Lower leg skin (tissue), 4 donors: ENCODE measurements around the gene RRP36. TPM values are rescaled to one million over a fixed set of nuclear protein-coding genes. Genes with fewer than 3 reads are reported as not detected.

Experiments used
- DNase-seq, 2 donors: peaks; one replicate each; pipeline ENCODE4 v3.0.0-alpha.2; 2019; ENCODE audit warnings: low spot score in 2 of 2
- H3K4me3 ChIP-seq: fragments of 200-600 bp; sonication (generic); 2 replicates; pipeline ENCODE4 v1.5.1; 2017; ENCODE audit warnings: mild to moderate bottlenecking, low read depth; ENCODE audit not compliant: poor library complexity, severe bottlenecking
- CTCF ChIP-seq, 3 donors: fragments of 450-650 bp; IDR thresholded peaks; one replicate each; pipeline ENCODE4 v1.5.1; 2016; ENCODE audit warnings: antibody characterized with exemption in 3 of 3, mild to moderate bottlenecking in 3 of 3, moderate library complexity in 2 of 3
- POLR2A ChIP-seq, 2 donors: fragments of 450-650 bp; IDR thresholded peaks; one replicate each; pipeline ENCODE4 v1.6.1; 2016 to 2017; ENCODE audit warnings: antibody characterized with exemption in 2 of 2, mild to moderate bottlenecking in 1 of 2, moderate library complexity in 1 of 2
- WGBS, 2 donors: methylation state at CpG; one replicate each; pipeline ENCODE4 v1.1.5; 2018; 5-methylcytosine and 5-hydroxymethylcytosine counted together
- intact Hi-C: fragments of 100-400 bp; cut with DNase I; formaldehyde crosslinking; loops from one replicate; pipeline ENCODE4 v1.15.0; 2023; ENCODE audit warnings: low total_unique reads
- total RNA-seq, 4 donors: library from RNA; depleted of rRNA; stranded (reverse); fragments of >200 nt; gene quantifications; one replicate each; pipeline ENCODE4 v1.1.0, GENCODE V29; 2016

The RRP36 gene
- total RNA-seq, 4 donors from 2014 or later, result 38.5 to 61.9 (median 56.7) TPM

GRCh38 chr6:43016943-43017334 is 4.5 kb upstream of the RRP36 start:
- no peak overlapping the region for H3K4me3 ChIP-seq
- intact Hi-C loops, result no loop called here

GRCh38 chr6:43019152-43019551 is 2.3 kb upstream of the RRP36 start:
- no peak for TF ChIP-seq CTCF (IDR thresholded peaks at IDR 0.05)
- TF ChIP-seq POLR2A (IDR thresholded peaks at IDR 0.05), result no peak
- DNase-seq, result no peak
- intact Hi-C loops, result no loop called here
- H3K4me3 ChIP-seq, result no peak overlapping the region
- 86 to 89% methylated on average over 2 of the region's 2 CpGs for WGBS, 2 donors

More at GRCh38 chr6:43016943-43017334, 4.5 kb upstream of the RRP36 start:
- no peak for TF ChIP-seq CTCF (IDR thresholded peaks at IDR 0.05)
- TF ChIP-seq POLR2A (IDR thresholded peaks at IDR 0.05), result no peak
- 88 to 90% methylated on average over 12 of the region's 12 CpGs for whole genome bisulfite sequencing, 2 donors
- DNase-seq, result no peak

- DNase-seq, result no peak
- H3K4me3 ChIP-seq, result no peak overlapping the region
- WGBS, 2 donors, result 88 to 92% methylated on average over 3 of the region's 3 CpGs
- no peak for TF ChIP-seq CTCF (IDR thresholded peaks at IDR 0.05)
- TF ChIP-seq POLR2A (IDR thresholded peaks at IDR 0.05), result no peak
- intact Hi-C loops, result no loop called here
Measured at GRCh38 chr6:43020052-43020705, 1.2 kb upstream of the RRP36 start.

- H3K4me3 ChIP-seq, result no peak overlapping the region
- intact Hi-C loops, result no loop called here
- DNase-seq, result no peak
- no peak for TF ChIP-seq POLR2A (IDR thresholded peaks at IDR 0.05)
- TF ChIP-seq CTCF (IDR thresholded peaks at IDR 0.05), result no peak
- 51 to 59% methylated on average over 5 of the region's 5 CpGs for WGBS, 2 donors
Measured at GRCh38 chr6:43020847-43021246, 576 bp upstream of the RRP36 start.

GRCh38 chr6:43024436-43024835 is 3.0 kb downstream of the RRP36 start:
- 66 to 92% methylated on average over 2 of the region's 2 CpGs for WGBS, 2 donors
- H3K4me3 ChIP-seq, result no peak overlapping the region
- TF ChIP-seq POLR2A (IDR thresholded peaks at IDR 0.05) (no peak), CTCF (IDR thresholded peaks at IDR 0.05) (no peak)
- intact Hi-C loops, result no loop called here
- no peak for DNase-seq

- intact Hi-C loops, result no loop called here
- TF ChIP-seq POLR2A (IDR thresholded peaks at IDR 0.05) (no peak), CTCF (IDR thresholded peaks at IDR 0.05) (no peak)
- DNase-seq, result no peak
- 92 to 96% methylated on average over 5 of the region's 5 CpGs for WGBS, 2 donors
- H3K4me3 ChIP-seq, result no peak overlapping the region
Measured at GRCh38 chr6:43026365-43026764, 4.9 kb downstream of the RRP36 start.
